ENCODE measurements around the gene CACNA2D4. TPM values are rescaled to one million over a fixed set of nuclear protein-coding genes. Genes with fewer than 3 reads are reported as not detected.
A peak's percentile ranks its signal among the peaks of the same experiment; 100 is the strongest.
"Not testable (repeated sequence)": the region's sequence is repeated elsewhere in the genome, so short reads cannot be mapped to it uniquely, and the experiment has no call there.

The CACNA2D4 gene
- total RNA-seq, 1 donor from 2014 or later, result 0.30 TPM

DNA sequence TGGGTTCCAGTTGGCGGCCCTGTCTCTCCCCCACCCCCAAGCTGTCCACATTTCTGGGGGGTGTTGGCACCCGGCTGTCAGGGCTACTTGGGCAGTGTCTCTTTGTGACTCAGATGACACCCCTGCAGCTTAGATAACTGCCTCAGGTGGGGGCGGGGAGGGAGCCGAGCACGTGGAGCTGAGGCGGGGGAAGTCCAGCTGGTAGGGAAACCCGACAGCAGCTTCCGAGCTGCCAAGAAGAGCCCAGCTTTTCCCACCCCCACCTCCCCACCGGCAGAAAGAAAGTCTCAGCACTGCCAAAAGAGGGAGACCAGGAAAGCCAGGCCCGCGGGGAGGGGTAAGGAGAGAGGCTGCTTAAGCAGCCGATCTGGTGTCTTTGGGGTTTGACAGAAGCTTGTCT is 96.6 kb downstream of the CACNA2D4 start:
- H3K9me3 Mint-ChIP-seq (ENCODE audit: low read depth), result no peaks in the 10 kb centered on the region
- peaks cover 7% of the 10 kb centered on the region for H3K4me1 Mint-ChIP-seq (ENCODE audit: low read depth)
- peaks cover 39% of the 10 kb centered on the region for H3K27me3 Mint-ChIP-seq (ENCODE audit: low read depth)
- H3K4me3 Mint-ChIP-seq (ENCODE audit: unreplicated experiment), result no peak overlapping the region
- no peak overlapping the region for H3K27ac Mint-ChIP-seq (ENCODE audit: unreplicated experiment)
- DNase-seq (ENCODE audit: low spot score), result no peak
- TF ChIP-seq CTCF (IDR thresholded peaks at IDR 0.05), result no peak
- H3K36me3 Mint-ChIP-seq (ENCODE audit: low read depth), result no peaks in the 10 kb centered on the region

GRCh38 chr12:1820896-1821291 is 97.6 kb downstream of the CACNA2D4 start:
- H3K9me3 Mint-ChIP-seq (ENCODE audit: low read depth), result no peaks in the 10 kb centered on the region

DNA sequence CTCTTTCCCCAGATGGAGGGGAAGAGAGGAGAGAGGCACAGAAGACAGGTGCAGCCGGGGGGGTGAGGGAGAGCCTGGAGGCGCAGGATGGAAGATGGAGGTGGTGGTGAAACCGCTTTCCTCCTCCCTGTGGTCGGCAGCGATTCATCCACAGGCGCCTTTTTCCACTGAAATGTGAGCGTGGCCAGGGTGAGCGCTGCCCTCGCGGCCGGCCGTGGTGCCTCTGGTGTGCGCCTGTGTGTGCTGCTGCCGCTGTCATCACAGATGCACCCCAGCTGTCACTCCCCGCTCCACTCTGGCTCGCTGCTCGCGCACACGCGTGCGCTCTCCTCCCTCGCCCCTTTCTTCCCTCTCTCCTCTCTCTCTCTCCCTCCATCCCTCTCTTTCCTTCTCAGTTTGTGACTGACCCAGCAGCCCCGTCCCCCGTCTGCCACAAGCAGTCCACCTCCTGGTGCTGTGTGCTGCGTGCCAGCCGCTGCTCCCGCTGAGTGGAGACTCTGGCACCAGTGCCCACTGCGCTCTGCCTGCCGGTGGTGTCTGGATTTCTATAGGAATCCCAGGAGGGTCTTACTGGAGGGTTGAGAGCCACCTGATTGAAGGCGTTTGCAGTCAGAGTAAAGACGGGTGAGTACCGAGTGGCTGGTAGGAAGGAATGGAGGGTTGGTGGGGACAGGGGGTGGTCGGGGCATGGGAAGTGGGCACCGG is 98.1 kb downstream of the CACNA2D4 start, which contains the start of gene LRTM2:
TSS of gene LRTM2 (plus strand) at position 375 of the 705 bp plus-strand sequence. CDS start 7,584 bp downstream, outside the sequence.
- DNase-seq (ENCODE audit: low spot score), result no peak
- Mint-ChIP-seq H3K27ac (ENCODE audit: unreplicated experiment) (no peak within 1 kb of the TSS), H3K9me3 (ENCODE audit: low read depth) (no peaks in the 10 kb centered on the region), H3K27me3 (ENCODE audit: low read depth) (peaks cover 42% of the 10 kb centered on the region), H3K4me3 (ENCODE audit: unreplicated experiment) (peak within 1 kb of the TSS; percentile 38), H3K4me1 (ENCODE audit: low read depth) (peaks cover 7% of the 10 kb centered on the region), H3K36me3 (ENCODE audit: low read depth) (no peaks in the 10 kb centered on the region)
- no peak for TF ChIP-seq CTCF (IDR thresholded peaks at IDR 0.05)

More at GRCh38 chr12:1820896-1821291, 97.6 kb downstream of the CACNA2D4 start:
- Mint-ChIP-seq H3K27me3 (ENCODE audit: low read depth) (peaks cover 42% of the 10 kb centered on the region), H3K36me3 (ENCODE audit: low read depth) (no peaks in the 10 kb centered on the region), H3K4me1 (ENCODE audit: low read depth) (peaks cover 7% of the 10 kb centered on the region), H3K27ac (ENCODE audit: unreplicated experiment) (no peak overlapping the region), H3K4me3 (ENCODE audit: unreplicated experiment) (no peak overlapping the region)
- TF ChIP-seq CTCF (IDR thresholded peaks at IDR 0.05), result no peak
- no peak for DNase-seq (ENCODE audit: low spot score)

DNA sequence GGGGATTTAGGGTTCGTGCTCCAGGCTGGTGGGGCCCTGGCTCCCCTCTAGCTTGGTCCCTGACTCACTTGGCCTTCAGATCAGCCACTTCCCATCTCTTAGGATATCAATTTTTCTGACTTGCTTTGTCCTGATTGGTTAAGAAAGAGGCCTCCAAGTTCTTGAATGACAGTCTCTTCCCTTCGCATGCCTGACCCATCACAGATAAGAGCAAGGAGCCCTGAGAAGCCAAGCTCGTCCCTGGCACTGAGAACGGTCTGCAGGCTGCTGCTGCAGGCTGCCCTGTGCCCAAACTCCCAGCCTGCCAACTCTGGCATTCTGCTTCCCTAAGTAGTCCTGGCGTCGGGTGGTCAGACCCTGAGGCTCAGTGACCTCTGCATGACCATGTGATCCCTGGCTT is 98.9 kb downstream of the CACNA2D4 start:
- H3K9me3 Mint-ChIP-seq (ENCODE audit: low read depth), result no peaks in the 10 kb centered on the region
- H3K36me3 Mint-ChIP-seq (ENCODE audit: low read depth), result no peaks in the 10 kb centered on the region
- H3K4me3 Mint-ChIP-seq (ENCODE audit: unreplicated experiment), result no peak overlapping the region
- no peak for TF ChIP-seq CTCF (IDR thresholded peaks at IDR 0.05)
- no peak for DNase-seq (ENCODE audit: low spot score)
- no peak overlapping the region for H3K27ac Mint-ChIP-seq (ENCODE audit: unreplicated experiment)
- H3K4me1 Mint-ChIP-seq (ENCODE audit: low read depth), result peaks cover 7% of the 10 kb centered on the region
- H3K27me3 Mint-ChIP-seq (ENCODE audit: low read depth), result peaks cover 44% of the 10 kb centered on the region

- Mint-ChIP-seq H3K9me3 (ENCODE audit: low read depth) (no peaks in the 10 kb centered on the region), H3K4me1 (ENCODE audit: low read depth) (peaks cover 7% of the 10 kb centered on the region), H3K36me3 (ENCODE audit: low read depth) (no peaks in the 10 kb centered on the region), H3K27ac (ENCODE audit: unreplicated experiment) (no peak overlapping the region), H3K27me3 (ENCODE audit: low read depth) (peaks cover 46% of the 10 kb centered on the region), H3K4me3 (ENCODE audit: unreplicated experiment) (no peak overlapping the region)
- TF ChIP-seq CTCF (IDR thresholded peaks at IDR 0.05), result no peak
- DNase-seq (ENCODE audit: low spot score), result no peak
Observed at GRCh38 chr12:1819050-1819449, 99.4 kb downstream of the CACNA2D4 start.

- H3K36me3 Mint-ChIP-seq (ENCODE audit: low read depth); H3K27ac Mint-ChIP-seq (ENCODE audit: unreplicated experiment); H3K9me3 Mint-ChIP-seq (ENCODE audit: low read depth); H3K4me3 Mint-ChIP-seq (ENCODE audit: unreplicated experiment); DNase-seq (ENCODE audit: low spot score); H3K4me1 Mint-ChIP-seq (ENCODE audit: low read depth): not testable (repeated sequence)
- peaks cover 45% of the 10 kb centered on the region for H3K27me3 Mint-ChIP-seq (ENCODE audit: low read depth)
Observed at GRCh38 chr12:1817928-1818327, 100.5 kb downstream of the CACNA2D4 start.
